Cerebellar cortex (tissue), 1 donor: ENCODE data around the gene PTCD1.
A peak's percentile ranks its signal among the peaks of the same experiment; 100 is the strongest.
"Not testable (repeated sequence)": the region's sequence is repeated elsewhere in the genome, so short reads cannot be mapped to it uniquely, and the experiment has no call there.

Source experiments
- DNase-seq: peaks from one replicate; pipeline ENCODE4 v3.0.0-alpha.2; 2015; ENCODE audit warnings: low spot score

The PTCD1 gene

GRCh38 chr7:99448855-99449254 lies 10.3 kb upstream of the PTCD1 start:
- DNase-seq: no peak

- no peak for DNase-seq
These were observed 9.3 kb upstream of the PTCD1 start for GRCh38 chr7:99447943-99448342.

- DNase-seq: no peak
These were observed 7.5 kb upstream of the PTCD1 start for GRCh38 chr7:99446096-99446495.

- no peak for DNase-seq
These were observed 1.6 kb upstream of the PTCD1 start for GRCh38 chr7:99440195-99440594.

GRCh38 chr7:99437946-99438572 lies 539 bp downstream of the PTCD1 start:
- DNase-seq: no peak

- DNase-seq: no peak
These were observed 5.4 kb downstream of the PTCD1 start for GRCh38 chr7:99433158-99433557.

GRCh38 chr7:99431756-99432540 lies 6.7 kb downstream of the PTCD1 start:
- not testable (repeated sequence) for DNase-seq

- no peak for DNase-seq
These were observed 8.8 kb downstream of the PTCD1 start for GRCh38 chr7:99429756-99430155.

- no peak for DNase-seq
These were observed 9.5 kb downstream of the PTCD1 start for GRCh38 chr7:99428972-99429566.

- DNase-seq: no peak
These were observed 13.5 kb downstream of the PTCD1 start for GRCh38 chr7:99424932-99425730.

GRCh38 chr7:99422625-99423024 lies 16.0 kb downstream of the PTCD1 start:
- DNase-seq: no peak

- no peak for DNase-seq
These were observed 16.4 kb downstream of the PTCD1 start for GRCh38 chr7:99422186-99422585.

- no peak for DNase-seq
These were observed 17.6 kb downstream of the PTCD1 start for GRCh38 chr7:99420986-99421385.

- DNase-seq: no peak
These were observed 18.4 kb downstream of the PTCD1 start for GRCh38 chr7:99420213-99420612.

GRCh38 chr7:99419323-99420021 lies 19.1 kb downstream of the PTCD1 start:
- no peak for DNase-seq

- no peak for DNase-seq
These were observed 20.3 kb downstream of the PTCD1 start for GRCh38 chr7:99418260-99418659.

- DNase-seq: peak; percentile 72
These were observed 23.0 kb downstream of the PTCD1 start for GRCh38 chr7:99415513-99416127.

GRCh38 chr7:99410635-99411034 lies 28.0 kb downstream of the PTCD1 start:
- no peak for DNase-seq

- no peak for DNase-seq
These were observed 28.8 kb downstream of the PTCD1 start for GRCh38 chr7:99409806-99410205.

GRCh38 chr7:99409192-99409572 lies 29.4 kb downstream of the PTCD1 start:
- DNase-seq: no peak
